B cell (primary cell): ENCODE results near the gene UTRN. TPM values are rescaled to one million over a fixed set of nuclear protein-coding genes. Genes with fewer than 3 reads are reported as not detected.

Source experiments
- ATAC-seq: fragments of 200-7000 bp; cut with Tn5 transposase; one replicate; pipeline ENCODE4 v1.10.0; 2021; ENCODE audit warnings: low read depth, mild to moderate bottlenecking, moderate number of reproducible peaks, moderate library complexity
- CTCF ChIA-PET: fragments of 350-600 bp; sonication (Branson Sonifier 250); formaldehyde crosslinking; loops from one replicate; lab custom pipeline; 2021; ENCODE audit warnings: antibody characterized with exemption, inconsistent platforms; lab: Charles Lee
- POLR2A ChIA-PET: fragments of 350-600 bp; sonication (Branson Sonifier 250); formaldehyde crosslinking; loops from one replicate; lab custom pipeline; 2021; ENCODE audit warnings: antibody characterized with exemption; lab: Charles Lee
- DNase-seq: peaks from one replicate; pipeline ENCODE4 v3.0.0; 2013
- H2AFZ ChIP-seq: 2 replicates; pipeline ENCODE4 v1.6.1; 2012; ENCODE audit warnings: mild to moderate bottlenecking, low read depth, low read length; ENCODE audit not compliant: insufficient read depth, poor library complexity, severe bottlenecking
- H3K27ac ChIP-seq, 2 donors: 1 replicate in 1 of 2; 2 replicates in 1 of 2; pipeline ENCODE4 v1.5.1; 2012 to 2013; ENCODE audit warnings: low read length in 2 of 2, mild to moderate bottlenecking in 2 of 2, moderate library complexity in 1 of 2
- H3K27me3 ChIP-seq, 4 experiments: fragments of 200-600 bp in 1 of 4; sonication (generic) in 1 of 4; replicated peaks in 1 of 4; 1 replicate in 2 of 4; 2 replicates in 2 of 4; pipeline versions ENCODE4 v1.6.1 to v1.7.0; 2013 to 2016; ENCODE audit warnings: low read length in 3 of 4, mild to moderate bottlenecking in 2 of 4, mixed read lengths in 1 of 4, moderate library complexity in 1 of 4; ENCODE audit not compliant: insufficient read depth in 4 of 4, control insufficient read depth in 3 of 4; ENCODE audit errors: control extremely low read depth in 1 of 4
- H3K36me3 ChIP-seq, 2 experiments: replicated peaks in 1 of 2; 1 replicate in 1 of 2; 2 replicates in 1 of 2; pipeline versions ENCODE4 v1.6.1 to v1.7.1; 2013; ENCODE audit warnings: low read length in 1 of 2; ENCODE audit not compliant: insufficient read depth in 2 of 2, control insufficient read depth in 1 of 2; ENCODE audit errors: control extremely low read depth in 1 of 2, extremely low read depth in 1 of 2
- H3K4me1 ChIP-seq, 2 donors: fragments of 200-600 bp in 1 of 2; sonication (generic) in 1 of 2; 1 replicate in 1 of 2; 2 replicates in 1 of 2; pipeline versions ENCODE4 v1.5.1 to v1.6.1; 2013 to 2017; ENCODE audit warnings: low read length in 2 of 2; ENCODE audit not compliant: control insufficient read depth in 2 of 2, insufficient read depth in 2 of 2
- H3K4me2 ChIP-seq: replicated peaks from 2 replicates; pipeline ENCODE3; 2012; ENCODE audit warnings: mild to moderate bottlenecking, low read depth, low read length; ENCODE audit not compliant: poor library complexity, severe bottlenecking
- H3K4me3 ChIP-seq, 5 experiments: fragments of 200-600 bp in 1 of 5; sonication (generic) in 1 of 5; 1 replicate in 3 of 5; 2 replicates in 2 of 5; pipeline versions ENCODE4 v1.5.1 to v1.7.0; 2011 to 2016; ENCODE audit warnings: low read length in 4 of 5, mild to moderate bottlenecking in 4 of 5, low read depth in 2 of 5, control low read depth in 1 of 5, moderate library complexity in 1 of 5; ENCODE audit not compliant: insufficient read depth in 1 of 5; ENCODE audit errors: control extremely low read depth in 1 of 5, extremely low read depth in 1 of 5
- H3K79me2 ChIP-seq: fragments of 200-600 bp; sonication (generic); one replicate; pipeline ENCODE4 v1.6.0; 2016; ENCODE audit warnings: low read length; ENCODE audit not compliant: control insufficient read depth, insufficient read depth
- H3K9ac ChIP-seq: fragments of 200-600 bp; sonication (generic); 2 replicates; pipeline ENCODE4 v1.6.1; 2017; ENCODE audit warnings: mild to moderate bottlenecking, low read length, moderate library complexity
- H3K9me3 ChIP-seq, 3 donors: one replicate each; pipeline versions ENCODE4 v1.6.1 to v1.7.1; 2013; ENCODE audit warnings: low read length in 2 of 3; ENCODE audit not compliant: control insufficient read depth in 2 of 3, insufficient read depth in 1 of 3; ENCODE audit errors: control extremely low read depth in 1 of 3
- H4K20me1 ChIP-seq: 2 replicates; pipeline ENCODE4 v1.6.0; 2012; ENCODE audit warnings: mild to moderate bottlenecking, low read length; ENCODE audit not compliant: insufficient read depth, control insufficient read depth, poor library complexity, severe bottlenecking
- H3K27ac Mint-ChIP-seq: one replicate; pipeline ENCODE4 v1.8.0; 2021; ENCODE audit warnings: mixed read lengths
- H3K27me3 Mint-ChIP-seq: one replicate; pipeline ENCODE4 v1.8.0; 2021; ENCODE audit warnings: mixed read lengths
- H3K4me1 Mint-ChIP-seq: one replicate; pipeline ENCODE4 v1.8.0; 2021; ENCODE audit warnings: mixed read lengths
- H3K4me3 Mint-ChIP-seq: one replicate; pipeline ENCODE4 v1.8.0; 2021; ENCODE audit warnings: mixed read lengths
- H3K9me3 Mint-ChIP-seq: one replicate; pipeline ENCODE4 v1.8.0; 2022; ENCODE audit warnings: mixed read lengths; ENCODE audit not compliant: insufficient read depth
- CTCF ChIP-seq: fragments of 200-600 bp; IDR thresholded peaks from one replicate; pipeline ENCODE4 v1.8.0; 2022; ENCODE audit warnings: antibody characterized with exemption, mild to moderate bottlenecking
- EZH2 ChIP-seq: IDR thresholded peaks from 2 replicates; pipeline ENCODE4 v1.6.1; 2012; ENCODE audit warnings: borderline replicate concordance, low read depth, mild to moderate bottlenecking, moderate library complexity, low read length; ENCODE audit not compliant: insufficient read depth, poor library complexity, severe bottlenecking
- whole genome bisulfite sequencing: methylation state at CpG from one replicate; pipeline ENCODE4 v1.1.5; 2013; ENCODE audit warnings: missing lambda C conversion rate; ENCODE audit not compliant: insufficient coverage; 5-methylcytosine and 5-hydroxymethylcytosine counted together
- intact Hi-C: fragments of 100-400 bp; cut with micrococcal nuclease; formaldehyde crosslinking; loops from one replicate; pipeline ENCODE4 v1.10.0; 2022
- polyA plus RNA-seq: library from polyadenylated mRNA; depleted of rRNA; stranded (reverse); fragments of >200 nt; gene quantifications from 2 replicates; pipeline ENCODE4 v1.2.3, GENCODE V29; 2012
- total RNA-seq, 2 donors: library from RNA; stranded (reverse); fragments of 120-200 nt in 1 of 2; gene quantifications; 1 replicate in 1 of 2; 2 replicates in 1 of 2; pipeline versions ENCODE4 v1.2.3 to v1.2.4, GENCODE V29; 2013 to 2022

UTRN gene
- total and polyA plus RNA-seq, 2 donors (not counting 1 experiment from before 2014, with no cell fraction given): 40.0 to 224 TPM

GRCh38 chr6:144285548-144285797, 338 bp downstream of the UTRN start:
- Histone ChIP-seq H3K4me2 (peak overlapping the region; percentile 100), H3K79me2 (no peaks in the 10 kb centered on the region), H3K9ac (peak overlapping the region; percentile 89), H4K20me1 (no peaks in the 10 kb centered on the region), H3K27ac (no peak overlapping the region), H3K36me3 (no peaks in the 10 kb centered on the region), H3K4me1 (peaks cover 20% of the 10 kb centered on the region in 2 donors), H3K4me3 (peak overlapping the region; percentile 72 to 90 (median 77)), H3K9me3 (no peaks in the 10 kb centered on the region), H3K27me3 (peaks cover 0 to 23% (median 5%) of the 10 kb centered on the region in 4 experiments), H2AFZ (peak overlapping the region; percentile 90)
- peak overlapping the region; percentile 97 for H3K4me3 Mint-ChIP-seq
- intact Hi-C loops: loop anchor here (1.0 to 10.0 kb wide), 8 partner anchors 19 to 199 kb away; partner anchors contain the start of gene STX11
- H3K4me1 Mint-ChIP-seq: peaks cover 19% of the 10 kb centered on the region
- DNase-seq (no peak), ATAC-seq (peak; percentile 19)
- H3K27ac Mint-ChIP-seq: peak overlapping the region; percentile 26
- no peak for TF ChIP-seq EZH2
- WGBS: 0% methylated on average over 15 of the region's 15 CpGs
- H3K27me3 Mint-ChIP-seq: peaks cover 18% of the 10 kb centered on the region
- H3K9me3 Mint-ChIP-seq: no peaks in the 10 kb centered on the region
- ChIA-PET CTCF (interaction anchor here (1.0 to 1.3 kb wide), 3 partner anchors 55 to 195 kb away, joined by 3 to 5 read pairs (median 3); no protein-coding TSS in a partner anchor), POLR2A (interaction anchor here (0.7 kb wide), 1 partner anchor 49 kb away, joined by 3 read pairs; no protein-coding TSS in a partner anchor)

GRCh38 chr6:144285798-144286502, 815 bp downstream of the UTRN start:
- peaks cover 17% of the 10 kb centered on the region for H3K27me3 Mint-ChIP-seq
- H3K9me3 Mint-ChIP-seq: no peaks in the 10 kb centered on the region
- CTCF ChIA-PET: interaction anchor here (0.7 to 1.3 kb wide), 4 partner anchors 54 to 196 kb away, joined by 3 to 5 read pairs (median 3); no protein-coding TSS in a partner anchor
- H3K4me3 Mint-ChIP-seq: peak overlapping the region; percentile 97
- Histone ChIP-seq H3K79me2 (no peaks in the 10 kb centered on the region), H3K9ac (peak overlapping the region; percentile 89), H3K36me3 (no peaks in the 10 kb centered on the region), H3K4me2 (peak overlapping the region; percentile 100), H3K27ac (no peak overlapping the region), H3K4me3 (peak overlapping the region; percentile 72 to 90 (median 77)), H3K4me1 (peaks cover 20% of the 10 kb centered on the region in 2 donors), H2AFZ (peak overlapping the region; percentile 90), H3K27me3 (peaks cover 0 to 23% (median 5%) of the 10 kb centered on the region in 4 experiments), H3K9me3 (no peaks in the 10 kb centered on the region), H4K20me1 (no peaks in the 10 kb centered on the region)
- under 1% methylated on average over 51 of the region's 51 CpGs for WGBS
- POLR2A ChIA-PET: interaction anchor here (0.7 kb wide), 1 partner anchor 48 kb away, joined by 3 read pairs; no protein-coding TSS in a partner anchor
- TF ChIP-seq EZH2 (no peak), CTCF (no peak)
- peaks cover 19% of the 10 kb centered on the region for H3K4me1 Mint-ChIP-seq
- intact Hi-C loops: loop anchor here (1.0 to 10.0 kb wide), 9 partner anchors 19 to 199 kb away; partner anchors contain the start of gene STX11
- peak; percentile 66 for ATAC-seq
- peak; percentile 60 for DNase-seq
- peak overlapping the region; percentile 53 for H3K27ac Mint-ChIP-seq
